Testis (tissue), 2 donors: ENCODE data around the gene KCNQ5.

Source experiments
- POLR2A ChIP-seq: fragments of 450-650 bp; IDR thresholded peaks from one replicate; pipeline ENCODE4 v1.6.1; 2017; ENCODE audit warnings: antibody characterized with exemption, mild to moderate bottlenecking, moderate library complexity
- TF ChIP-seq, protein P1 (sequence below), 3 experiments: fragments of 450-650 bp in 2 of 3; fragments of 200-600 bp in 1 of 3; sonication (generic) in 1 of 3; IDR thresholded peaks; one replicate each; pipeline ENCODE4 v1.5.1; 2016 to 2019; ENCODE audit warnings: antibody characterized with exemption in 3 of 3, mild to moderate bottlenecking in 2 of 3, moderate library complexity in 1 of 3

DNA sequence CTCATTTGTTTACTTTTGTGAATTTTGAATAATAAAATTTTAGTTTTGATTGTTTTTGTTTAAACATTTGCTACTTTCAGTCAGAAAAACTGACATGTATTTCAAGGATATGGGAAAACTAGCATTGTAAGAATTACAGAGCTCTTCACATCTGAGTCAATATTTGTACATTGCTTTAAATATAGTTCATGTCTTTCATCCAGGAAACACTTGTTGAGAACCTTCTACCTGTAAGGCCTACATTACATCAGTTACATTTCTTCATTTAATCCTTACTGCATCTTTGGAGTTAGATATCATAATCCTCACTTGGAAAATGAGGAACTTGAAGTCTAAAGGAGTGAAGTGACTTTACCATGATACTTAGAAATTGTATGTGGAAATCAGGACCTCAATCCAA is 242.9 kb downstream of the KCNQ5 start:
- TF ChIP-seq, protein P1, sequence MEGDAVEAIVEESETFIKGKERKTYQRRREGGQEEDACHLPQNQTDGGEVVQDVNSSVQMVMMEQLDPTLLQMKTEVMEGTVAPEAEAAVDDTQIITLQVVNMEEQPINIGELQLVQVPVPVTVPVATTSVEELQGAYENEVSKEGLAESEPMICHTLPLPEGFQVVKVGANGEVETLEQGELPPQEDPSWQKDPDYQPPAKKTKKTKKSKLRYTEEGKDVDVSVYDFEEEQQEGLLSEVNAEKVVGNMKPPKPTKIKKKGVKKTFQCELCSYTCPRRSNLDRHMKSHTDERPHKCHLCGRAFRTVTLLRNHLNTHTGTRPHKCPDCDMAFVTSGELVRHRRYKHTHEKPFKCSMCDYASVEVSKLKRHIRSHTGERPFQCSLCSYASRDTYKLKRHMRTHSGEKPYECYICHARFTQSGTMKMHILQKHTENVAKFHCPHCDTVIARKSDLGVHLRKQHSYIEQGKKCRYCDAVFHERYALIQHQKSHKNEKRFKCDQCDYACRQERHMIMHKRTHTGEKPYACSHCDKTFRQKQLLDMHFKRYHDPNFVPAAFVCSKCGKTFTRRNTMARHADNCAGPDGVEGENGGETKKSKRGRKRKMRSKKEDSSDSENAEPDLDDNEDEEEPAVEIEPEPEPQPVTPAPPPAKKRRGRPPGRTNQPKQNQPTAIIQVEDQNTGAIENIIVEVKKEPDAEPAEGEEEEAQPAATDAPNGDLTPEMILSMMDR (IDR thresholded peaks at IDR 0.05) = no peak
- TF ChIP-seq POLR2A = no peak
